Nephron (organoid): ENCODE results near the gene MED27.
A peak's percentile ranks its signal among the peaks of the same experiment; 100 is the strongest.

Experiments used
- H3K27ac Mint-ChIP-seq, 3 experiments: 2 replicates each; pipeline ENCODE4 v1.8.0; 2020; ENCODE audit warnings: mixed read lengths in 3 of 3, mild to moderate bottlenecking in 2 of 3, moderate library complexity in 1 of 3
- H3K27me3 Mint-ChIP-seq: 2 replicates; pipeline ENCODE4 v1.8.0; 2021; ENCODE audit warnings: low read depth, mild to moderate bottlenecking, moderate library complexity, mixed read lengths
- H3K36me3 Mint-ChIP-seq: 2 replicates; pipeline ENCODE4 v1.8.0; 2020; ENCODE audit warnings: low read depth, mixed read lengths
- H3K4me1 Mint-ChIP-seq: 2 replicates; pipeline ENCODE4 v1.8.0; 2020; ENCODE audit warnings: mixed read lengths
- H3K4me3 Mint-ChIP-seq, 3 experiments: 2 replicates each; pipeline ENCODE4 v1.8.0; 2020; ENCODE audit warnings: mild to moderate bottlenecking in 3 of 3, mixed read lengths in 3 of 3, moderate library complexity in 2 of 3
- H3K9me3 Mint-ChIP-seq: 2 replicates; pipeline ENCODE4 v1.8.0; 2020; ENCODE audit warnings: mixed read lengths
- TF ChIP-seq, protein P1 (sequence below), 3 experiments: fragments of 200-600 bp; sonication (generic); IDR thresholded peaks; one replicate each; pipeline ENCODE4 v1.5.0; 2021; ENCODE audit warnings: antibody characterized with exemption in 3 of 3; ENCODE audit not compliant: unreplicated experiment in 3 of 3

MED27 gene

DNA sequence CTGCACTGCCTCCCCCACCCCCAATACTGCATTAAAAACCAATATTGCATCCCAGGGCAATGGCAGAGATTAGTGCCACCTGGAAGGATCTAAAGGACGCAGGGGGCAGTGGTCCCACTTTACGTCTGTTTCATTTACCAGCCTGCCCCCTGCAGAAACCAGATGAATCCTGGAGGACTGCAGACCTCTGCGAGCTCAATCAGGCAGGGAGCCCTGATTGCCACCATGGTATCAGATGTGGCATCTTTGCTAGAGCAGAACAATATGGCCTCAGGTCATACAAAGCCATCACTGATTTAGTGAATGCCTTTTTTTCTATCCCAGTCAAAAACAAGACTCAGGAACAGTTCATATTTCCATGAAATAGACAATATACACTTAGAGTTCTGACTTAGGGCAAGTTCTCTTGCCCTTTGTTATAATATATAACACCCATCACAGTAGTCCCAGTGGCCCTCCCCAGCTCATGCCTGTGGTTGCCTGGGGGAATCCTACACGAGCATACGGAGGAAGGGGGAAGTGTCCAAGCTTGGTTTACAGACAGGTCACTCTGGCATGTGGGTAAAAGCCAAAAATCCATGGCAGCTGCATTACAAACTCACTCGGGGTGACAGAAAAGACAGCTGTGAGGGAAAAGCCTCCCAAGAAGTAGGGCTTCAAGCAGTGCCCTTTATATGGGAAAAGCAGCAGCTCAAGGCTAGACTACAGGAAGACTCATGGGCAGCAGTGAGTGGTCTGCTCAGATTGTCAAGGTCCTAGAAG is 85.1 kb downstream of the MED27 start:
- Mint-ChIP-seq H3K9me3 (peaks cover 3% of the 10 kb centered on the region), H3K36me3 (peaks cover 19% of the 10 kb centered on the region), H3K4me3 (no peak overlapping the region), H3K27ac (peak overlapping the region; percentile 62 to 80 (median 70)), H3K27me3 (peaks cover 6% of the 10 kb centered on the region), H3K4me1 (peaks cover 62% of the 10 kb centered on the region)
- TF ChIP-seq, protein P1, sequence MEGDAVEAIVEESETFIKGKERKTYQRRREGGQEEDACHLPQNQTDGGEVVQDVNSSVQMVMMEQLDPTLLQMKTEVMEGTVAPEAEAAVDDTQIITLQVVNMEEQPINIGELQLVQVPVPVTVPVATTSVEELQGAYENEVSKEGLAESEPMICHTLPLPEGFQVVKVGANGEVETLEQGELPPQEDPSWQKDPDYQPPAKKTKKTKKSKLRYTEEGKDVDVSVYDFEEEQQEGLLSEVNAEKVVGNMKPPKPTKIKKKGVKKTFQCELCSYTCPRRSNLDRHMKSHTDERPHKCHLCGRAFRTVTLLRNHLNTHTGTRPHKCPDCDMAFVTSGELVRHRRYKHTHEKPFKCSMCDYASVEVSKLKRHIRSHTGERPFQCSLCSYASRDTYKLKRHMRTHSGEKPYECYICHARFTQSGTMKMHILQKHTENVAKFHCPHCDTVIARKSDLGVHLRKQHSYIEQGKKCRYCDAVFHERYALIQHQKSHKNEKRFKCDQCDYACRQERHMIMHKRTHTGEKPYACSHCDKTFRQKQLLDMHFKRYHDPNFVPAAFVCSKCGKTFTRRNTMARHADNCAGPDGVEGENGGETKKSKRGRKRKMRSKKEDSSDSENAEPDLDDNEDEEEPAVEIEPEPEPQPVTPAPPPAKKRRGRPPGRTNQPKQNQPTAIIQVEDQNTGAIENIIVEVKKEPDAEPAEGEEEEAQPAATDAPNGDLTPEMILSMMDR (IDR thresholded peaks at IDR 0.05; ENCODE audit: unreplicated experiment in 3 of 3): no peak

GRCh38 chr9:131992906-131993657 is 86.6 kb downstream of the MED27 start:
- H3K36me3 Mint-ChIP-seq: peaks cover 19% of the 10 kb centered on the region
- H3K4me1 Mint-ChIP-seq: peaks cover 56% of the 10 kb centered on the region
- H3K4me3 Mint-ChIP-seq: peak overlapping the region in 1 of 3 experiments; percentile 41
- H3K27ac Mint-ChIP-seq: peak overlapping the region; percentile 62 to 80 (median 80)
- TF ChIP-seq, protein P1 (IDR thresholded peaks at IDR 0.05; ENCODE audit: unreplicated experiment in 3 of 3): no peak
- peaks cover 6% of the 10 kb centered on the region for H3K27me3 Mint-ChIP-seq
- peaks cover 3% of the 10 kb centered on the region for H3K9me3 Mint-ChIP-seq

- peaks cover 3% of the 10 kb centered on the region for H3K27me3 Mint-ChIP-seq
- no peaks in the 10 kb centered on the region for H3K36me3 Mint-ChIP-seq
- peaks cover 27% of the 10 kb centered on the region for H3K4me1 Mint-ChIP-seq
- peak overlapping the region in 1 of 3 experiments; percentile 5 for H3K27ac Mint-ChIP-seq
- no peak overlapping the region for H3K4me3 Mint-ChIP-seq
- TF ChIP-seq, protein P1 (IDR thresholded peaks at IDR 0.05; ENCODE audit: unreplicated experiment in 3 of 3): no peak
- no peaks in the 10 kb centered on the region for H3K9me3 Mint-ChIP-seq
Observed at GRCh38 chr9:131987232-131987631, 92.4 kb downstream of the MED27 start.

DNA sequence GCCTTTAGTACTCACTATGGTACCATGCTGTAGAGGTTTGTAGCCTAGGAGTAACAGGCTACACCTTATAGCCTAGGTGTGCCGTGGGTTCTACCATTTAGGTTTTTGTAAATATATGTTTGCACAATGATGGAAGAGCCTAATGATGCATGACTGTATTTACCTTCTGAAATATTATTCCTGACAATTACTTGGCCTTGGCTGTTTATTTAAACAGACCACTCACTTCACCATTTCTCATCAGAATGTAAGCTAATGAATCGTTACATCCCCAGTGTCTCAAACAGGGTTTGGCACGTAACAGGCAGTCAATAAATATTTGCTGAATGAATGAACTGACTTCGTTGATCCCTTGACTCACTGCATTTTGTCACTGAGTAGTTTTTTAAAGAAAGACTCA is 93.1 kb downstream of the MED27 start:
- H3K4me3 Mint-ChIP-seq: no peak overlapping the region
- H3K27ac Mint-ChIP-seq: no peak overlapping the region
- no peaks in the 10 kb centered on the region for H3K9me3 Mint-ChIP-seq
- H3K36me3 Mint-ChIP-seq: no peaks in the 10 kb centered on the region
- peaks cover 3% of the 10 kb centered on the region for H3K27me3 Mint-ChIP-seq
- peaks cover 33% of the 10 kb centered on the region for H3K4me1 Mint-ChIP-seq
- TF ChIP-seq, protein P1 (IDR thresholded peaks at IDR 0.05; ENCODE audit: unreplicated experiment in 3 of 3): no peak

DNA sequence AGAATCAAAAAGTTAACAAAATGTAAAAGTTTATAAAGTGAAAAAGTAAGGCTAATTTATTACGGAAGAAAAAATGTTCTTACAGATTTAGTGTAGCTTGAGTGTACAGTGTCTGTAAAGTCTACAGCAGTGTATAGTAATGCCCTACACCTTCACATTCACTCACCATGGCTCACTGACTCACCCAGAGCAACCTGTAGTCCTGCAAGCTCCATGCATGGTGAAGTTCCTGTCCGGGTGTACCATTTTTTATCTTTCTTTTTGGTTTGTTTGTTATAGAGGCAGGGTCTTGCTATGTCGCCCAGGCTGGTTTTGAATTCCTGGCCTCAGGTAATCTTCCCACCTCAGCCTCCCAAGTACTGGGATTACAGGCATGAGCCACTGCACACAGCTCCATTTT is 93.6 kb downstream of the MED27 start:
- TF ChIP-seq, protein P1 (IDR thresholded peaks at IDR 0.05; ENCODE audit: unreplicated experiment in 3 of 3): no peak
- H3K4me1 Mint-ChIP-seq: peaks cover 35% of the 10 kb centered on the region
- no peaks in the 10 kb centered on the region for H3K9me3 Mint-ChIP-seq

More for the DNA sequence above, 93.6 kb downstream of the MED27 start:
- Mint-ChIP-seq H3K4me3 (no peak overlapping the region), H3K27ac (no peak overlapping the region), H3K36me3 (no peaks in the 10 kb centered on the region), H3K27me3 (peaks cover 3% of the 10 kb centered on the region)
